ENCODE data around the gene TBC1D32. TPM values are rescaled to one million over a fixed set of nuclear protein-coding genes. Genes with fewer than 3 reads are reported as not detected.

Gene TBC1D32
- total and polyA plus RNA-seq, 4 donors, result 0.51 to 2.8 (median 1.7) TPM

DNA sequence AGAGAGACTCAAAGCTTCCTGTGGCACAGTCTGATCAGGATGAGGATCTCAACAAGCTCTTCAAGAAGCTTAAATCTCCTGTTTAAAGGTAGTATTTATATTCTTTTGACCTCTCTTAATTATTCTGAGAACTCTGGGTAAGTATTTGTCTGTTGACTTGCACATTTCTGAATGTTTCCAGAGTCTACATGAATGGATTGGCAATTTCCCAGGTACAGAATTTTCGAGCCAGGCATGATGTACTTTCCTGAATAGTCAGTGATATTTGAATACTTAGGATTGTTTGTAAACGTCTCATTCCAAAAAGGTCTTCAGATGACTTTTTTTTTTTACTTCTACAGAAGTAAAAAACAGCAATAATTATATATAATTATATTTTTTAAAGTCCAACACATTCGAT is 293.4 kb downstream of the TBC1D32 start:
- Histone ChIP-seq H3K9me3 (ENCODE audit: control insufficient read depth in 4 of 4, low read length in 3 of 4) (no peaks in the 10 kb centered on the region), H3K27me3 (ENCODE audit: control insufficient read depth in 4 of 4, insufficient read depth in 4 of 4, low read length in 3 of 4) (no peaks in the 10 kb centered on the region), H3K4me3 (ENCODE audit: low read depth in 1 of 3, low read length in 3 of 3) (no peak overlapping the region), H3K27ac (ENCODE audit: low read depth in 1 of 2, low read length in 2 of 2) (no peak overlapping the region), H3K4me1 (ENCODE audit: control insufficient read depth in 4 of 4, insufficient read depth in 4 of 4, low read length in 3 of 4) (peaks cover 0 to 13% (median 3%) of the 10 kb centered on the region in 4 donors), H3K9ac (ENCODE audit: low read depth in 1 of 2, low read length in 2 of 2) (no peak overlapping the region), H3K36me3 (ENCODE audit: control insufficient read depth in 4 of 4, insufficient read depth in 3 of 4, low read depth in 1 of 4, low read length in 3 of 4) (no peaks in the 10 kb centered on the region)
- TF ChIP-seq JUND (IDR thresholded peaks at IDR 0.05) (no peak), RXRA (IDR thresholded peaks at IDR 0.05) (no peak), RAD21 (IDR thresholded peaks at IDR 0.05) (no peak), GABPA (IDR thresholded peaks at IDR 0.05 in 1 of 2, conservative IDR thresholded peaks at IDR 0.05 in 1 of 2) (no peak), HNF4G (IDR thresholded peaks at IDR 0.05) (no peak), NR2F2 (IDR thresholded peaks at IDR 0.05) (no peak), FOXA1 (IDR thresholded peaks at IDR 0.05) (no peak), SP1 (IDR thresholded peaks at IDR 0.05) (no peak), HNF4A (conservative IDR thresholded peaks at IDR 0.05) (no peak), FOXA2 (IDR thresholded peaks at IDR 0.05) (no peak), EGR1 (IDR thresholded peaks at IDR 0.05; ENCODE audit: low read depth in 2 of 2) (no peak)
- TF ChIP-seq, protein P1, sequence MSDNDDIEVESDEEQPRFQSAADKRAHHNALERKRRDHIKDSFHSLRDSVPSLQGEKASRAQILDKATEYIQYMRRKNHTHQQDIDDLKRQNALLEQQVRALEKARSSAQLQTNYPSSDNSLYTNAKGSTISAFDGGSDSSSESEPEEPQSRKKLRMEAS (IDR thresholded peaks at IDR 0.05), result no peak
- TF ChIP-seq, protein P2, sequence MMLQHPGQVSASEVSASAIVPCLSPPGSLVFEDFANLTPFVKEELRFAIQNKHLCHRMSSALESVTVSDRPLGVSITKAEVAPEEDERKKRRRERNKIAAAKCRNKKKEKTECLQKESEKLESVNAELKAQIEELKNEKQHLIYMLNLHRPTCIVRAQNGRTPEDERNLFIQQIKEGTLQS (IDR thresholded peaks at IDR 0.05), result no peak
- TF ChIP-seq, protein P3, sequence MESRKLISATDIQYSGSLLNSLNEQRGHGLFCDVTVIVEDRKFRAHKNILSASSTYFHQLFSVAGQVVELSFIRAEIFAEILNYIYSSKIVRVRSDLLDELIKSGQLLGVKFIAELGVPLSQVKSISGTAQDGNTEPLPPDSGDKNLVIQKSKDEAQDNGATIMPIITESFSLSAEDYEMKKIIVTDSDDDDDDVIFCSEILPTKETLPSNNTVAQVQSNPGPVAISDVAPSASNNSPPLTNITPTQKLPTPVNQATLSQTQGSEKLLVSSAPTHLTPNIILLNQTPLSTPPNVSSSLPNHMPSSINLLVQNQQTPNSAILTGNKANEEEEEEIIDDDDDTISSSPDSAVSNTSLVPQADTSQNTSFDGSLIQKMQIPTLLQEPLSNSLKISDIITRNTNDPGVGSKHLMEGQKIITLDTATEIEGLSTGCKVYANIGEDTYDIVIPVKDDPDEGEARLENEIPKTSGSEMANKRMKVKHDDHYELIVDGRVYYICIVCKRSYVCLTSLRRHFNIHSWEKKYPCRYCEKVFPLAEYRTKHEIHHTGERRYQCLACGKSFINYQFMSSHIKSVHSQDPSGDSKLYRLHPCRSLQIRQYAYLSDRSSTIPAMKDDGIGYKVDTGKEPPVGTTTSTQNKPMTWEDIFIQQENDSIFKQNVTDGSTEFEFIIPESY (IDR thresholded peaks at IDR 0.05), result no peak
- TF ChIP-seq, protein P4, sequence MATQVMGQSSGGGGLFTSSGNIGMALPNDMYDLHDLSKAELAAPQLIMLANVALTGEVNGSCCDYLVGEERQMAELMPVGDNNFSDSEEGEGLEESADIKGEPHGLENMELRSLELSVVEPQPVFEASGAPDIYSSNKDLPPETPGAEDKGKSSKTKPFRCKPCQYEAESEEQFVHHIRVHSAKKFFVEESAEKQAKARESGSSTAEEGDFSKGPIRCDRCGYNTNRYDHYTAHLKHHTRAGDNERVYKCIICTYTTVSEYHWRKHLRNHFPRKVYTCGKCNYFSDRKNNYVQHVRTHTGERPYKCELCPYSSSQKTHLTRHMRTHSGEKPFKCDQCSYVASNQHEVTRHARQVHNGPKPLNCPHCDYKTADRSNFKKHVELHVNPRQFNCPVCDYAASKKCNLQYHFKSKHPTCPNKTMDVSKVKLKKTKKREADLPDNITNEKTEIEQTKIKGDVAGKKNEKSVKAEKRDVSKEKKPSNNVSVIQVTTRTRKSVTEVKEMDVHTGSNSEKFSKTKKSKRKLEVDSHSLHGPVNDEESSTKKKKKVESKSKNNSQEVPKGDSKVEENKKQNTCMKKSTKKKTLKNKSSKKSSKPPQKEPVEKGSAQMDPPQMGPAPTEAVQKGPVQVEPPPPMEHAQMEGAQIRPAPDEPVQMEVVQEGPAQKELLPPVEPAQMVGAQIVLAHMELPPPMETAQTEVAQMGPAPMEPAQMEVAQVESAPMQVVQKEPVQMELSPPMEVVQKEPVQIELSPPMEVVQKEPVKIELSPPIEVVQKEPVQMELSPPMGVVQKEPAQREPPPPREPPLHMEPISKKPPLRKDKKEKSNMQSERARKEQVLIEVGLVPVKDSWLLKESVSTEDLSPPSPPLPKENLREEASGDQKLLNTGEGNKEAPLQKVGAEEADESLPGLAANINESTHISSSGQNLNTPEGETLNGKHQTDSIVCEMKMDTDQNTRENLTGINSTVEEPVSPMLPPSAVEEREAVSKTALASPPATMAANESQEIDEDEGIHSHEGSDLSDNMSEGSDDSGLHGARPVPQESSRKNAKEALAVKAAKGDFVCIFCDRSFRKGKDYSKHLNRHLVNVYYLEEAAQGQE (IDR thresholded peaks at IDR 0.05), result no peak
- TF ChIP-seq, protein P5, sequence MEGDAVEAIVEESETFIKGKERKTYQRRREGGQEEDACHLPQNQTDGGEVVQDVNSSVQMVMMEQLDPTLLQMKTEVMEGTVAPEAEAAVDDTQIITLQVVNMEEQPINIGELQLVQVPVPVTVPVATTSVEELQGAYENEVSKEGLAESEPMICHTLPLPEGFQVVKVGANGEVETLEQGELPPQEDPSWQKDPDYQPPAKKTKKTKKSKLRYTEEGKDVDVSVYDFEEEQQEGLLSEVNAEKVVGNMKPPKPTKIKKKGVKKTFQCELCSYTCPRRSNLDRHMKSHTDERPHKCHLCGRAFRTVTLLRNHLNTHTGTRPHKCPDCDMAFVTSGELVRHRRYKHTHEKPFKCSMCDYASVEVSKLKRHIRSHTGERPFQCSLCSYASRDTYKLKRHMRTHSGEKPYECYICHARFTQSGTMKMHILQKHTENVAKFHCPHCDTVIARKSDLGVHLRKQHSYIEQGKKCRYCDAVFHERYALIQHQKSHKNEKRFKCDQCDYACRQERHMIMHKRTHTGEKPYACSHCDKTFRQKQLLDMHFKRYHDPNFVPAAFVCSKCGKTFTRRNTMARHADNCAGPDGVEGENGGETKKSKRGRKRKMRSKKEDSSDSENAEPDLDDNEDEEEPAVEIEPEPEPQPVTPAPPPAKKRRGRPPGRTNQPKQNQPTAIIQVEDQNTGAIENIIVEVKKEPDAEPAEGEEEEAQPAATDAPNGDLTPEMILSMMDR (IDR thresholded peaks at IDR 0.05; ENCODE audit: low read depth, low read length, missing input control), result no peak
- DNase-seq (ENCODE audit: low spot score), result no peak
- 57% methylated on average over 3 of the region's 3 CpGs for WGBS

DNA sequence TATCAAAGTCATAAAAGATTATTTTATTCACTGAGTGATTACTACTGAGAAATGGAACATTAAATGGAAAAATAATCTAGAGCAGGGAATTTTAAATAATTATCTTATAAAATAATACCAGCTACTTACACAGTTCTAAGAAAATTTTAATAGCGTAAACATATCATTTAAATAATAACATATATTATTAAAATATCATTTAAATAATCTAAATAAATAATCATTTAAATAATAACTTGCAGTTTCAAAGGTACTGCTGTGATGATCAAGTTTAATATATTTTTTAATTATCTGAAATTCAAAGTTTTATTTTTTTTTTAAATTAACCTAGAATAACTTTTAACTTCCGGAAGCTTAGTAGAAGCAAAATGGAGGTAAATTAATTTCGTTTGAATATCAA is 301.2 kb downstream of the TBC1D32 start:
- no peak overlapping the region for H3K9ac ChIP-seq (ENCODE audit: low read depth in 1 of 2, low read length in 2 of 2)
- no peak overlapping the region for H3K27ac ChIP-seq (ENCODE audit: low read depth in 1 of 2, low read length in 2 of 2)
- WGBS, result 70% methylated on average over 3 of the region's 3 CpGs
- no peaks in the 10 kb centered on the region for H3K36me3 ChIP-seq (ENCODE audit: control insufficient read depth in 4 of 4, insufficient read depth in 3 of 4, low read depth in 1 of 4, low read length in 3 of 4)
- H3K4me3 ChIP-seq (ENCODE audit: low read depth in 1 of 3, low read length in 3 of 3), result no peak overlapping the region
- no peaks in the 10 kb centered on the region for H3K27me3 ChIP-seq (ENCODE audit: control insufficient read depth in 4 of 4, insufficient read depth in 4 of 4, low read length in 3 of 4)
- DNase-seq (ENCODE audit: low spot score), result no peak
- peaks cover 0 to 6% (median 0%) of the 10 kb centered on the region in 4 donors for H3K4me1 ChIP-seq (ENCODE audit: control insufficient read depth in 4 of 4, insufficient read depth in 4 of 4, low read length in 3 of 4)
- no peaks in the 10 kb centered on the region for H3K9me3 ChIP-seq (ENCODE audit: control insufficient read depth in 4 of 4, low read length in 3 of 4)
- TF ChIP-seq, protein P4 (IDR thresholded peaks at IDR 0.05), result no peak
- TF ChIP-seq, protein P3 (IDR thresholded peaks at IDR 0.05), result no peak
- no peak for TF ChIP-seq HNF4A (conservative IDR thresholded peaks at IDR 0.05)
- TF ChIP-seq GABPA (IDR thresholded peaks at IDR 0.05 in 1 of 2, conservative IDR thresholded peaks at IDR 0.05 in 1 of 2), result no peak
- TF ChIP-seq RAD21 (IDR thresholded peaks at IDR 0.05), result no peak
- TF ChIP-seq YY1 (IDR thresholded peaks at IDR 0.05), result no peak
- no peak for TF ChIP-seq EGR1 (IDR thresholded peaks at IDR 0.05; ENCODE audit: low read depth in 2 of 2)
- TF ChIP-seq FOXA2 (IDR thresholded peaks at IDR 0.05), result no peak
- TF ChIP-seq SP1 (IDR thresholded peaks at IDR 0.05), result no peak
- TF ChIP-seq NR2F2 (IDR thresholded peaks at IDR 0.05), result no peak
- no peak for TF ChIP-seq JUND (IDR thresholded peaks at IDR 0.05)
